ENCODE data around the gene OAS2. TPM values are rescaled to one million over a fixed set of nuclear protein-coding genes. Genes with fewer than 3 reads are reported as not detected.

OAS2 gene
- total and polyA plus RNA-seq, 10 of the 15 experiments (the other 5 are each of a cell fraction or from before 2014, with no cell fraction given) = 32.4 to 290 (median 90.2) TPM

DNA sequence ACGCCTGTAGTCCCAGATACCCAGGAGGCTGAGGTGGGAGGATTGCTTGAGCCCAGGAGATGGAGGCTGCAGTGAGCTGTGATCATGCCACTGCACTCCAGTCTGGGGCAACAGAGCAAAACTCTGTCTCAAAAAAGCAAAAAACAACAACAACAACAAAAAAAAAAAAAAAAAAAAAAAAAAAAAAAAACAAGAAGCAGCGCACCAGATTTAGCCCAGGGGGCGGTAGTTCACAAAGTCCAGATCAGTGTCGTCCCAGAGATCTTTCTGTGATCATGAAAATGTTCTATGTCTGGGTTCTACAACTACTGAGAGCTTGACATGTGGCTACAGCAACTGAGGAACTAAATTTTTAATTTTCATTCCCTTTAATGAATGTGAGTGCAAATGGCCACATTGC lies 27.4 kb downstream of the OAS2 start:
- no peak for ATAC-seq
- Histone ChIP-seq H3K4me2 (ENCODE audit: control insufficient read depth, insufficient read depth) (no peak overlapping the region), H2AFZ (ENCODE audit: control insufficient read depth, low read depth, low read length) (no peak overlapping the region), H3K9me3 (replicated peaks; ENCODE audit: control insufficient read depth, insufficient read depth, low read length) (no peaks in the 10 kb centered on the region; the same call in 2 of the 3 replicates), H3K79me2 (ENCODE audit: control insufficient read depth, insufficient read depth, low read length) (no peaks in the 10 kb centered on the region), H3K36me3 (ENCODE audit: control insufficient read depth in 2 of 2, insufficient read depth in 2 of 2, low read length in 1 of 2) (peaks cover 12 to 67% of the 10 kb centered on the region in 2 experiments), H3K27ac (ENCODE audit: control insufficient read depth, insufficient read depth) (no peak overlapping the region), H3K27me3 (replicated peaks in 1 of 2; ENCODE audit: control insufficient read depth in 2 of 2, insufficient read depth in 2 of 2, low read length in 1 of 2) (no peaks in the 10 kb centered on the region), H3K4me1 (ENCODE audit: control insufficient read depth, insufficient read depth, low read length) (no peaks in the 10 kb centered on the region), H3K9ac (ENCODE audit: control insufficient read depth, insufficient read depth, low read length) (no peak overlapping the region), H3K4me3 (no peak overlapping the region), H4K20me1 (ENCODE audit: control insufficient read depth, insufficient read depth) (no peaks in the 10 kb centered on the region)
- intact Hi-C loops (cut with micrococcal nuclease; ENCODE audit: unreplicated experiment) = no loop called here
- ChIA-PET SMC1A (ENCODE audit: uncharacterized antibody, unreplicated experiment) (no interaction called here), RAD21 (ENCODE audit: unreplicated experiment) (no interaction called here), CTCF (interaction anchor here (0.6 to 2.6 kb wide), 3 partner anchors 11 to 87 kb away, joined by 4 to 14 read pairs (median 4); no protein-coding TSS in a partner anchor), POLR2A (no interaction called here)
- no peak for FAIRE-seq
- BruUV-seq (replicated peaks) = no TSS peak
- in situ Hi-C loops (cut with MboI) = no loop called here
- no peak for DNase-seq (ENCODE audit: low read depth, low spot score)
- WGBS (ENCODE audit: insufficient coverage, insufficient replicate concordance, low lambda C conversion rate, missing lambda C conversion rate) = 75% methylated on average over 4 of the region's 4 CpGs
- TF ChIP-seq, protein P1, sequence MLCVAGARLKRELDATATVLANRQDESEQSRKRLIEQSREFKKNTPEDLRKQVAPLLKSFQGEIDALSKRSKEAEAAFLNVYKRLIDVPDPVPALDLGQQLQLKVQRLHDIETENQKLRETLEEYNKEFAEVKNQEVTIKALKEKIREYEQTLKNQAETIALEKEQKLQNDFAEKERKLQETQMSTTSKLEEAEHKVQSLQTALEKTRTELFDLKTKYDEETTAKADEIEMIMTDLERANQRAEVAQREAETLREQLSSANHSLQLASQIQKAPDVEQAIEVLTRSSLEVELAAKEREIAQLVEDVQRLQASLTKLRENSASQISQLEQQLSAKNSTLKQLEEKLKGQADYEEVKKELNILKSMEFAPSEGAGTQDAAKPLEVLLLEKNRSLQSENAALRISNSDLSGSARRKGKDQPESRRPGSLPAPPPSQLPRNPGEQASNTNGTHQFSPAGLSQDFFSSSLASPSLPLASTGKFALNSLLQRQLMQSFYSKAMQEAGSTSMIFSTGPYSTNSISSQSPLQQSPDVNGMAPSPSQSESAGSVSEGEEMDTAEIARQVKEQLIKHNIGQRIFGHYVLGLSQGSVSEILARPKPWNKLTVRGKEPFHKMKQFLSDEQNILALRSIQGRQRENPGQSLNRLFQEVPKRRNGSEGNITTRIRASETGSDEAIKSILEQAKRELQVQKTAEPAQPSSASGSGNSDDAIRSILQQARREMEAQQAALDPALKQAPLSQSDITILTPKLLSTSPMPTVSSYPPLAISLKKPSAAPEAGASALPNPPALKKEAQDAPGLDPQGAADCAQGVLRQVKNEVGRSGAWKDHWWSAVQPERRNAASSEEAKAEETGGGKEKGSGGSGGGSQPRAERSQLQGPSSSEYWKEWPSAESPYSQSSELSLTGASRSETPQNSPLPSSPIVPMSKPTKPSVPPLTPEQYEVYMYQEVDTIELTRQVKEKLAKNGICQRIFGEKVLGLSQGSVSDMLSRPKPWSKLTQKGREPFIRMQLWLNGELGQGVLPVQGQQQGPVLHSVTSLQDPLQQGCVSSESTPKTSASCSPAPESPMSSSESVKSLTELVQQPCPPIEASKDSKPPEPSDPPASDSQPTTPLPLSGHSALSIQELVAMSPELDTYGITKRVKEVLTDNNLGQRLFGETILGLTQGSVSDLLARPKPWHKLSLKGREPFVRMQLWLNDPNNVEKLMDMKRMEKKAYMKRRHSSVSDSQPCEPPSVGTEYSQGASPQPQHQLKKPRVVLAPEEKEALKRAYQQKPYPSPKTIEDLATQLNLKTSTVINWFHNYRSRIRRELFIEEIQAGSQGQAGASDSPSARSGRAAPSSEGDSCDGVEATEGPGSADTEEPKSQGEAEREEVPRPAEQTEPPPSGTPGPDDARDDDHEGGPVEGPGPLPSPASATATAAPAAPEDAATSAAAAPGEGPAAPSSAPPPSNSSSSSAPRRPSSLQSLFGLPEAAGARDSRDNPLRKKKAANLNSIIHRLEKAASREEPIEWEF (IDR thresholded peaks at IDR 0.05; ENCODE audit: insufficient replicate concordance, low read depth, low read length) = no peak
- no peak for TF ChIP-seq MTA3 (IDR thresholded peaks at IDR 0.05; ENCODE audit: borderline replicate concordance, low read length)
- no peak for TF ChIP-seq DPF2 (IDR thresholded peaks at IDR 0.05)
- TF ChIP-seq ZNF384 (IDR thresholded peaks at IDR 0.05; ENCODE audit: borderline replicate concordance, low read depth, low read length) = peak; percentile 82
- TF ChIP-seq HCFC1 (IDR thresholded peaks at IDR 0.05; ENCODE audit: low read length) = no peak
- TF ChIP-seq CREM (IDR thresholded peaks at IDR 0.05; ENCODE audit: low read depth) = no peak
- TF ChIP-seq SIX5 (IDR thresholded peaks at IDR 0.05; ENCODE audit: low read depth, low read length, severe bottlenecking) = no peak
- no peak for TF ChIP-seq CBX5 (IDR thresholded peaks at IDR 0.05; ENCODE audit: low read depth)
- TF ChIP-seq MYC (IDR thresholded peaks at IDR 0.05; ENCODE audit: insufficient read depth, insufficient read length, insufficient replicate concordance, low read length, severe bottlenecking) = no peak
- TF ChIP-seq TBL1XR1 (IDR thresholded peaks at IDR 0.05; ENCODE audit: low read depth, low read length) = no peak
- TF ChIP-seq ATF7 (IDR thresholded peaks at IDR 0.05; ENCODE audit: low read depth) = no peak
- TF ChIP-seq, protein P2, sequence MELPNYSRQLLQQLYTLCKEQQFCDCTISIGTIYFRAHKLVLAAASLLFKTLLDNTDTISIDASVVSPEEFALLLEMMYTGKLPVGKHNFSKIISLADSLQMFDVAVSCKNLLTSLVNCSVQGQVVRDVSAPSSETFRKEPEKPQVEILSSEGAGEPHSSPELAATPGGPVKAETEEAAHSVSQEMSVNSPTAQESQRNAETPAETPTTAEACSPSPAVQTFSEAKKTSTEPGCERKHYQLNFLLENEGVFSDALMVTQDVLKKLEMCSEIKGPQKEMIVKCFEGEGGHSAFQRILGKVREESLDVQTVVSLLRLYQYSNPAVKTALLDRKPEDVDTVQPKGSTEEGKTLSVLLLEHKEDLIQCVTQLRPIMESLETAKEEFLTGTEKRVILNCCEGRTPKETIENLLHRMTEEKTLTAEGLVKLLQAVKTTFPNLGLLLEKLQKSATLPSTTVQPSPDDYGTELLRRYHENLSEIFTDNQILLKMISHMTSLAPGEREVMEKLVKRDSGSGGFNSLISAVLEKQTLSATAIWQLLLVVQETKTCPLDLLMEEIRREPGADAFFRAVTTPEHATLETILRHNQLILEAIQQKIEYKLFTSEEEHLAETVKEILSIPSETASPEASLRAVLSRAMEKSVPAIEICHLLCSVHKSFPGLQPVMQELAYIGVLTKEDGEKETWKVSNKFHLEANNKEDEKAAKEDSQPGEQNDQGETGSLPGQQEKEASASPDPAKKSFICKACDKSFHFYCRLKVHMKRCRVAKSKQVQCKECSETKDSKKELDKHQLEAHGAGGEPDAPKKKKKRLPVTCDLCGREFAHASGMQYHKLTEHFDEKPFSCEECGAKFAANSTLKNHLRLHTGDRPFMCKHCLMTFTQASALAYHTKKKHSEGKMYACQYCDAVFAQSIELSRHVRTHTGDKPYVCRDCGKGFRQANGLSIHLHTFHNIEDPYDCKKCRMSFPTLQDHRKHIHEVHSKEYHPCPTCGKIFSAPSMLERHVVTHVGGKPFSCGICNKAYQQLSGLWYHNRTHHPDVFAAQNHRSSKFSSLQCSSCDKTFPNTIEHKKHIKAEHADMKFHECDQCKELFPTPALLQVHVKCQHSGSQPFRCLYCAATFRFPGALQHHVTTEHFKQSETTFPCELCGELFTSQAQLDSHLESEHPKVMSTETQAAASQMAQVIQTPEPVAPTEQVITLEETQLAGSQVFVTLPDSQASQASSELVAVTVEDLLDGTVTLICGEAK (IDR thresholded peaks at IDR 0.05; ENCODE audit: borderline replicate concordance) = 0 out of 2 replicates have a peak, but pooled peaks have one; percentile 29
- 0 out of 2 replicates have a peak, but pooled peaks have one; percentile 22 for TF ChIP-seq RAD21 (IDR thresholded peaks at IDR 0.05; ENCODE audit: insufficient read depth, low read depth, low read length)
